K562 (cell line): ENCODE results near the gene MC2R. TPM values are rescaled to one million over a fixed set of nuclear protein-coding genes. Genes with fewer than 3 reads are reported as not detected.

Experiments
- ATAC-seq: fragments of 200-7000 bp; cut with Tn5 transposase; 3 replicates; pipeline ENCODE4 v1.9.1; 2020; ENCODE audit warnings: moderate library complexity
- BruUV-seq: library from RNA; stranded (reverse); fragments of 400-500 nt; replicated peaks from 2 replicates; lab custom pipeline; 2021; lab: Mats Ljungman, UMichigan
- CTCF ChIA-PET: fragments of 300-600 bp; formaldehyde crosslinking; extraction: SDS; loops from one replicate; lab custom pipeline; 2021; ENCODE audit warnings: low intra/inter-chr PET ratio; lab: Yijun Ruan, JAX
- POLR2A ChIA-PET: fragments of 300-600, 350-650 bp; sonication (Branson Sonifier 250); formaldehyde crosslinking; extraction: SDS; loops from one replicate; lab custom pipeline; 2021; ENCODE audit warnings: antibody characterized with exemption, inconsistent platforms; lab: Yijun Ruan, JAX
- DNase-seq, 4 experiments: peaks; one replicate each; pipeline versions ENCODE4 v3.0.0 to v3.0.0-alpha.2; 2011 to 2018; ENCODE audit warnings: low spot score in 3 of 4, mixed read lengths in 3 of 4; ENCODE audit errors: extremely low read depth in 1 of 4
- FAIRE-seq: peaks from 2 replicates; lab custom pipeline; 2011; peaks lifted over from hg19 to GRCh38; lab: Jason Lieb, UNC
- H2AFZ ChIP-seq: 2 replicates; pipeline ENCODE4 v1.6.0; 2011; ENCODE audit warnings: low read depth, low read length, control low read depth, inconsistent platforms
- H3K27ac ChIP-seq: fragments of 200-600 bp; 3 replicates; pipeline ENCODE4 v1.8.0; 2011; ENCODE audit warnings: low read depth, mild to moderate bottlenecking, control low read depth, inconsistent platforms, low read length, moderate library complexity, mixed read lengths; ENCODE audit errors: extremely low read depth
- H3K27me3 ChIP-seq, 2 experiments: fragments of 300-600 bp in 1 of 2; 2 replicates in 1 of 2; 3 replicates in 1 of 2; pipeline versions ENCODE4 v1.6.0 to v1.8.0; 2011; ENCODE audit warnings: inconsistent platforms in 2 of 2, low read length in 2 of 2, mild to moderate bottlenecking in 1 of 2, mixed read lengths in 1 of 2, moderate library complexity in 1 of 2; ENCODE audit not compliant: control insufficient read depth in 2 of 2, insufficient read depth in 2 of 2
- H3K36me3 ChIP-seq: fragments of 300-600 bp; 3 replicates; pipeline ENCODE4 v1.8.0; 2011; ENCODE audit warnings: mild to moderate bottlenecking, low read length, inconsistent platforms; ENCODE audit not compliant: control insufficient read depth, insufficient read depth
- H3K4me1 ChIP-seq, 2 experiments: fragments of 200-600 bp in 1 of 2; replicated peaks in 1 of 2; 2 replicates in 1 of 2; 3 replicates in 1 of 2; pipeline versions ENCODE4 v1.5.1 to v1.8.0; 2011; ENCODE audit warnings: inconsistent platforms in 2 of 2, low read length in 2 of 2, mild to moderate bottlenecking in 1 of 2, mixed read lengths in 1 of 2, moderate library complexity in 1 of 2; ENCODE audit not compliant: control insufficient read depth in 2 of 2, insufficient read depth in 2 of 2
- H3K4me2 ChIP-seq: 2 replicates; pipeline ENCODE4 v1.6.1; 2011; ENCODE audit warnings: low read length, control low read depth, inconsistent platforms, mixed read lengths; ENCODE audit not compliant: insufficient read depth
- H3K4me3 ChIP-seq: fragments of 200-600 bp; sonication (generic), shearing (Covaris generic); 2 replicates; pipeline ENCODE4 v1.5.1; 2016; ENCODE audit warnings: control low read depth, inconsistent platforms
- H3K79me2 ChIP-seq: fragments of 200-600 bp; 3 replicates; pipeline ENCODE4 v1.8.0; 2011; ENCODE audit warnings: low read length, inconsistent platforms; ENCODE audit not compliant: control insufficient read depth, insufficient read depth
- H3K9ac ChIP-seq, 2 experiments: 2 replicates each; pipeline versions ENCODE4 v1.6.0 to v1.6.1; 2011; ENCODE audit warnings: low read depth in 2 of 2, low read length in 2 of 2, control low read depth in 1 of 2, inconsistent platforms in 1 of 2, mild to moderate bottlenecking in 1 of 2, mixed read lengths in 1 of 2; ENCODE audit not compliant: insufficient read depth in 1 of 2
- H3K9me1 ChIP-seq: one replicate; pipeline ENCODE4 v1.6.0; 2011; ENCODE audit warnings: inconsistent platforms, mild to moderate bottlenecking, low read length, moderate library complexity; ENCODE audit not compliant: control insufficient read depth, insufficient read depth
- H3K9me3 ChIP-seq: replicated peaks from 2 replicates; pipeline ENCODE4 v1.5.1; 2011; ENCODE audit warnings: low read depth, low read length, inconsistent platforms; ENCODE audit not compliant: control insufficient read depth, insufficient read depth
- H4K20me1 ChIP-seq: replicated peaks from 2 replicates; pipeline ENCODE4 v1.6.1; 2011; ENCODE audit warnings: low read length, inconsistent platforms, mixed read lengths; ENCODE audit not compliant: control insufficient read depth, insufficient read depth
- ATF7 ChIP-seq: fragments of 450-650 bp; IDR thresholded peaks from 2 replicates; pipeline ENCODE4 v1.7.1; 2014; ENCODE audit warnings: mild to moderate bottlenecking, moderate library complexity
- ELF4 ChIP-seq: fragments of 450-650 bp; formaldehyde crosslinking; IDR thresholded peaks from 2 replicates; pipeline ENCODE4 v1.4.0; 2022; ENCODE audit warnings: missing genetic modification characterization
- FOXJ3 ChIP-seq: sonication (generic); formaldehyde crosslinking; IDR thresholded peaks from 2 replicates; pipeline ENCODE4 v1.4.0; 2020; ENCODE audit warnings: mild to moderate bottlenecking, missing genetic modification reagents
- HSF4 ChIP-seq: fragments of 250-450 bp; sonication (Bioruptor Pico); IDR thresholded peaks from 2 replicates; pipeline ENCODE4 v2.1.2; 2022; ENCODE audit warnings: mild to moderate bottlenecking, moderate library complexity, borderline replicate concordance
- KHSRP ChIP-seq: fragments of 450-650 bp; IDR thresholded peaks from 2 replicates; pipeline ENCODE4 v1.6.1; 2017
- NCOA1 ChIP-seq: fragments of 450-650 bp; IDR thresholded peaks from 2 replicates; pipeline ENCODE4 v1.6.1; 2016; ENCODE audit warnings: low read depth
- PHTF2 ChIP-seq: fragments of 250-450 bp; sonication (Bioruptor Pico); IDR thresholded peaks from 2 replicates; pipeline ENCODE4 v1.5.0; 2021; ENCODE audit warnings: mild to moderate bottlenecking
- XRCC4 ChIP-seq: IDR thresholded peaks from one replicate; pipeline ENCODE4 v1.6.1; 2011; ENCODE audit not compliant: insufficient read depth, insufficient read length; ENCODE audit errors: extremely low read depth
- WGBS: fragments of 100-300 bp; shearing (Covaris generic); methylation state at CpG from one replicate; pipeline ENCODE4 v1.1.6; 2016; ENCODE audit warnings: low coverage, mixed read lengths; ENCODE audit not compliant: insufficient coverage; ENCODE audit errors: missing lambda C conversion rate; 5-methylcytosine and 5-hydroxymethylcytosine counted together
- in situ Hi-C: fragments of 300-500 bp; cut with MboI; formaldehyde crosslinking; loops from 4 replicates; pipeline ENCODE4 v1.15.0; 2018; ENCODE audit warnings: inconsistent platforms, mixed read lengths
- intact Hi-C: fragments of 100-400 bp; cut with micrococcal nuclease; formaldehyde crosslinking; loops from 2 replicates; pipeline ENCODE4 v1.14.2; 2022
- polyA plus RNA-seq, 8 experiments: library from polyadenylated mRNA; depleted of rRNA in 4 of 8; stranded (reverse) in 5 of 8; unstranded in 3 of 8; fragments of >200 nt; fragmentation: Nextera tagmentation in 2 of 8; fragmentation: Illumina TruSeq in 1 of 8; extraction: Ambion mirVana in 2 of 8; extraction: Trizol in 1 of 8; gene quantifications; 2 replicates each; pipeline versions ENCODE4 v1.2.1 to v1.2.3, GENCODE V29; 2011 to 2014; ENCODE audit warnings: inconsistent platforms in 1 of 8, missing spikeins in 1 of 8
- total RNA-seq, 7 experiments: library from RNA; depleted of rRNA in 6 of 7; stranded (reverse); fragments of >200 nt in 6 of 7; fragmentation: Illumina TruSeq in 2 of 7; extraction: Trizol in 2 of 7; gene quantifications; 2 replicates each; pipeline versions ENCODE4 v1.2.1 to v1.2.3, GENCODE V29; 2011 to 2021; ENCODE audit warnings: low replicate concordance in 1 of 7
- TF ChIP-seq, protein P1 (sequence below): IDR thresholded peaks from 3 replicates; pipeline ENCODE4 v1.6.1; 2011; ENCODE audit warnings: borderline replicate concordance, mild to moderate bottlenecking; ENCODE audit not compliant: insufficient read length, insufficient read depth
- TF ChIP-seq, protein P2 (sequence below): sonication (generic); formaldehyde crosslinking; IDR thresholded peaks from 2 replicates; pipeline ENCODE4 v1.8.1; 2023; ENCODE audit warnings: mild to moderate bottlenecking, missing genetic modification reagents, moderate library complexity
- TF ChIP-seq, protein P3 (sequence below): fragments of 450-650 bp; formaldehyde crosslinking; conservative IDR thresholded peaks from 2 replicates; pipeline ENCODE4 v1.4.0; 2022; ENCODE audit warnings: mild to moderate bottlenecking, missing genetic modification characterization

The MC2R gene
- total and polyA plus RNA-seq, 9 of the 15 experiments (the other 6 are each of a cell fraction or from before 2014, with no cell fraction given) = not detected

DNA sequence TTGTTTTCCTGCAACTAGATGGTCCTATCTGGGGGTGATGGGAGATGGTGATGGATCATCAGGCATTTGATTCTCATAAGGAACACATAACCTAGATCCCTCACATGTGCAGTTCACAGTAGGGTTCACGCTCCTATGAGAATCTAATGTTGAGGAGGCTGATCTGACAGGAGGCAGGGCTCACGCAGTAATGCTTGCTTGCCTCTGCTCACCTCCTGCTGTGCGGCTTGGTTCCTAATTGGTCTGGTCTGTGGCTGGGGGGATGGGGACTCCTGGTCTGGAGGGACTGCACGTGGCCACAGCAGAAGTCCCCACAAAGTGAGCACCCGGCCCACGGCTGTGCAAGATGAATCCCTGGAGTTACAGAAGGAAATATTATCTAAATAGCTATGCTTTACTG lies 80.1 kb downstream of the MC2R start:
- Histone ChIP-seq H3K9ac (no peak overlapping the region), H3K4me2 (no peak overlapping the region), H4K20me1 (no peaks in the 10 kb centered on the region), H2AFZ (no peak overlapping the region)
- 1% methylated on average over 6 of the region's 6 CpGs for WGBS
- DNase-seq = no peak
- ATAC-seq = no peak
- TF ChIP-seq, protein P1, sequence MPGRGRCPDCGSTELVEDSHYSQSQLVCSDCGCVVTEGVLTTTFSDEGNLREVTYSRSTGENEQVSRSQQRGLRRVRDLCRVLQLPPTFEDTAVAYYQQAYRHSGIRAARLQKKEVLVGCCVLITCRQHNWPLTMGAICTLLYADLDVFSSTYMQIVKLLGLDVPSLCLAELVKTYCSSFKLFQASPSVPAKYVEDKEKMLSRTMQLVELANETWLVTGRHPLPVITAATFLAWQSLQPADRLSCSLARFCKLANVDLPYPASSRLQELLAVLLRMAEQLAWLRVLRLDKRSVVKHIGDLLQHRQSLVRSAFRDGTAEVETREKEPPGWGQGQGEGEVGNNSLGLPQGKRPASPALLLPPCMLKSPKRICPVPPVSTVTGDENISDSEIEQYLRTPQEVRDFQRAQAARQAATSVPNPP = no peak
- TF ChIP-seq PHTF2 (CRISPR knock-in tag) = no peak
- TF ChIP-seq ELF4 = no peak
- TF ChIP-seq KHSRP = no peak
- no peak for TF ChIP-seq ATF7
- TF ChIP-seq, protein P2, sequence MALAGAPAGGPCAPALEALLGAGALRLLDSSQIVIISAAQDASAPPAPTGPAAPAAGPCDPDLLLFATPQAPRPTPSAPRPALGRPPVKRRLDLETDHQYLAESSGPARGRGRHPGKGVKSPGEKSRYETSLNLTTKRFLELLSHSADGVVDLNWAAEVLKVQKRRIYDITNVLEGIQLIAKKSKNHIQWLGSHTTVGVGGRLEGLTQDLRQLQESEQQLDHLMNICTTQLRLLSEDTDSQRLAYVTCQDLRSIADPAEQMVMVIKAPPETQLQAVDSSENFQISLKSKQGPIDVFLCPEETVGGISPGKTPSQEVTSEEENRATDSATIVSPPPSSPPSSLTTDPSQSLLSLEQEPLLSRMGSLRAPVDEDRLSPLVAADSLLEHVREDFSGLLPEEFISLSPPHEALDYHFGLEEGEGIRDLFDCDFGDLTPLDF = no peak
- no peak for TF ChIP-seq FOXJ3 (CRISPR knock-in tag)
- TF ChIP-seq HSF4 (CRISPR knock-in tag) = no peak
- TF ChIP-seq, protein P3, sequence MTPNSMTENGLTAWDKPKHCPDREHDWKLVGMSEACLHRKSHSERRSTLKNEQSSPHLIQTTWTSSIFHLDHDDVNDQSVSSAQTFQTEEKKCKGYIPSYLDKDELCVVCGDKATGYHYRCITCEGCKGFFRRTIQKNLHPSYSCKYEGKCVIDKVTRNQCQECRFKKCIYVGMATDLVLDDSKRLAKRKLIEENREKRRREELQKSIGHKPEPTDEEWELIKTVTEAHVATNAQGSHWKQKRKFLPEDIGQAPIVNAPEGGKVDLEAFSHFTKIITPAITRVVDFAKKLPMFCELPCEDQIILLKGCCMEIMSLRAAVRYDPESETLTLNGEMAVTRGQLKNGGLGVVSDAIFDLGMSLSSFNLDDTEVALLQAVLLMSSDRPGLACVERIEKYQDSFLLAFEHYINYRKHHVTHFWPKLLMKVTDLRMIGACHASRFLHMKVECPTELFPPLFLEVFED (CRISPR knock-in tag) = no peak
- TF ChIP-seq XRCC4 = no peak
- no peak for TF ChIP-seq NCOA1
- TF ChIP-seq, all 486 proteins: peak for 0
- no peak overlapping the region for H3K27ac ChIP-seq
- no peaks in the 10 kb centered on the region for H3K9me1 ChIP-seq
- in situ Hi-C loops = loop anchor here (10.0 kb wide), 1 partner anchor 250 kb away; no protein-coding TSS in a partner anchor
- H3K4me3 ChIP-seq = no peak overlapping the region
- no peaks in the 10 kb centered on the region; a peak in 1 of 5 replicates for H3K27me3 ChIP-seq
- no peaks in the 10 kb centered on the region for H3K36me3 ChIP-seq
- H3K79me2 ChIP-seq = no peaks in the 10 kb centered on the region
- FAIRE-seq = no peak
- intact Hi-C loops = no loop called here
- peaks cover 0 to 9% of the 10 kb centered on the region in 2 experiments; a peak in 3 of 5 replicates for H3K4me1 ChIP-seq
- H3K9me3 ChIP-seq = no peaks in the 10 kb centered on the region
- POLR2A ChIA-PET = no interaction called here
- CTCF ChIA-PET = no interaction called here
- BruUV-seq = no TSS peak
